Muscle of leg (tissue), 11 donors: ENCODE data around the gene PTCH2. TPM values are rescaled to one million over a fixed set of nuclear protein-coding genes. Genes with fewer than 3 reads are reported as not detected.

Experiments
- DNase-seq: peaks from one replicate; pipeline ENCODE4 v3.0.0; 2013
- H3K27ac ChIP-seq: one replicate; pipeline ENCODE4 v1.5.1; 2013; ENCODE audit warnings: mild to moderate bottlenecking, low read length, control low read depth
- H3K27me3 ChIP-seq: one replicate; pipeline ENCODE4 v1.6.1; 2013; ENCODE audit warnings: low read length; ENCODE audit not compliant: control insufficient read depth, insufficient read depth
- H3K36me3 ChIP-seq: one replicate; pipeline ENCODE4 v1.6.1; 2013; ENCODE audit warnings: low read length; ENCODE audit not compliant: control insufficient read depth, insufficient read depth
- H3K4me1 ChIP-seq: one replicate; pipeline ENCODE4 v1.6.1; 2013; ENCODE audit warnings: low read length; ENCODE audit not compliant: control insufficient read depth, insufficient read depth
- H3K4me3 ChIP-seq: one replicate; pipeline ENCODE4 v1.5.1; 2013; ENCODE audit warnings: low read length, control low read depth
- H3K9me3 ChIP-seq: replicated peaks from 2 replicates; pipeline ENCODE4 v1.6.1; 2013; ENCODE audit warnings: low read depth, low read length; ENCODE audit not compliant: control insufficient read depth
- WGBS: methylation state at CpG from one replicate; pipeline ENCODE4 v1.1.5; 2013; ENCODE audit warnings: missing lambda C conversion rate; ENCODE audit not compliant: insufficient coverage; 5-methylcytosine and 5-hydroxymethylcytosine counted together
- polyA plus RNA-seq, 8 donors: library from polyadenylated mRNA; unstranded; fragments of 120-200 nt; gene quantifications; one replicate each; pipeline versions ENCODE4 v1.2.1 to v1.2.3, GENCODE V29; 2013; ENCODE audit warnings: inconsistent platforms in 1 of 8, low replicate concordance in 1 of 8; ENCODE audit not compliant: insufficient read length in 8 of 8, insufficient read depth in 1 of 8
- total RNA-seq: library from RNA; stranded (reverse); fragments of 120-200 nt; gene quantifications from one replicate; pipeline ENCODE4 v1.2.4, GENCODE V29; 2013

Gene PTCH2
- total and polyA plus RNA-seq, 9 donors: 2.7 to 14.1 (median 8.9) TPM

DNA sequence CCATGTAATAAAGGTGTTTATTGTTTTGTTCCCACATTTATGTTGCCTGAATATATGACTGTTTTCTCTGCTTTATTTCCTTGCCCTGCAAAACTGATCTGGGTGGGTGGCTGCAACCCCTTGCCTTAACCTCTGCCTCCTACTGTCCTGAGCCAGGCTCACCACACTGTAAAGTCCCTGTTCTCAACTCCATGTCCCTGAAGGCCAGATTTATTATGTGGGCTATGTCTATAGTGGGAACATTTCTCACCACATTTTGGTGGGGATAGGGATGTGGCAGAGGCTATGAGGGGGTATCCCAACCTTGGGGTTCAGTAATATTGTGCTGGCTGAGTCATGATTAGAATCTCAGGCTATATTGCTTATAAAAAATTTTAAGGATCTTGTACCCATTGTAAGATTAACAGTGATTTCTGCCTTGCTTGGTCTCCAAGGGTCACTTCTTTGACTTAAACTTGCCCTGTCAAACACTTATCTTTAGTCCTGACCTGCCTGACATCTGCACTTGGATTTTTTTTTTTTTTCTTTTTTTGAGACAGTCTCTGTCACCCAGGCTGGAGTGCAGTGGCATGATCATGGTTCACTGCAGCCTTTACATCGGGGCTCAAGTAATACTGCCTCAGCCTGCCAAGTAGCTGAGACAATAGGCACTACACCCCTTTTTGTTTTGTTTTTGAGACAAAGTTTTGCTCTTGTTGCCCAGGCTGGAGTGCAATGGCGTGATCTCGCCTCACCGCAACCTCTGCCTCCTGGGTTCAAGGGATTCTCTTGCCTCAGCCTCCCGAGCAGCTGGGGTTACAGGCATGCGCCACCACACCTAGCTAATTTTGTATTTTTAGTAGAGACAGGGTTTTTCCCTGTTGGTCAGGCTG, 64.1 kb downstream of the PTCH2 start:
- Histone ChIP-seq H3K36me3 (peaks cover 59% of the 10 kb centered on the region), H3K4me1 (peaks cover 30% of the 10 kb centered on the region), H3K4me3 (no peak overlapping the region), H3K27me3 (no peaks in the 10 kb centered on the region), H3K9me3 (no peaks in the 10 kb centered on the region), H3K27ac (no peak overlapping the region)
- 90% methylated on average over 6 of the region's 6 CpGs for WGBS
- no peak for DNase-seq

DNA sequence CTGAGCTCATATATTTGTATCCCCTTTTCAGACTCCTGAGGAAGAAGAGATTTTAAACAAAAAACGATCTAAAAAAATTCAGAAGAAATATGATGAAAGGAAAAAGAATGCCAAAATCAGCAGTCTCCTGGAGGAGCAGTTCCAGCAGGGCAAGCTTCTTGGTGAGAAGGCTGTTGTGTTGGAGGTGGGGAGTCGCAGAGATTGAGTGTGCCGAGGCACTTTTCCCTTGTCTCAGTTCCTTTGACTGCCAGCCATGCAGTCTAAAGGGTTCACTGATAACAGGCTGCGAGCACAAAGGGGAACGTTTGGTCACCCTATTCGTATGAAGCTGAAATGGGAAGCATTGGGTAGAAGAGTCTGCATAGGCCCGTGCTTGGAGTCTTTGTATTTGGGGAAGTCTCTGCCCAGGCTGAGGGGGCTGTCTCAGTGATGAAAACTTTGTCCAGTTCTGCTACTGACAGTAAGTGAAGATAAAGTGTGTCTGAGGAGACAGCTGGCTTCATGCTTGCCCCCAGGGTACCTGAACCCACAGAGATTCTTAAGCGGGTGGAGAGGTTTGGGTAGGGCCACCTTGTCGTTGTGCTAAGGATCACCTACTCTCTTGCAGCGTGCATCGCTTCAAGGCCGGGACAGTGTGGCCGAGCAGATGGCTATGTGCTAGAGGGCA, 65.0 kb downstream of the PTCH2 start:
- 77% methylated on average over 10 of the region's 13 CpGs for WGBS
- Histone ChIP-seq H3K36me3 (peaks cover 59% of the 10 kb centered on the region), H3K4me3 (no peak overlapping the region), H3K9me3 (no peaks in the 10 kb centered on the region), H3K27ac (no peak overlapping the region), H3K4me1 (peaks cover 25% of the 10 kb centered on the region), H3K27me3 (no peaks in the 10 kb centered on the region)
- DNase-seq: no peak

DNA sequence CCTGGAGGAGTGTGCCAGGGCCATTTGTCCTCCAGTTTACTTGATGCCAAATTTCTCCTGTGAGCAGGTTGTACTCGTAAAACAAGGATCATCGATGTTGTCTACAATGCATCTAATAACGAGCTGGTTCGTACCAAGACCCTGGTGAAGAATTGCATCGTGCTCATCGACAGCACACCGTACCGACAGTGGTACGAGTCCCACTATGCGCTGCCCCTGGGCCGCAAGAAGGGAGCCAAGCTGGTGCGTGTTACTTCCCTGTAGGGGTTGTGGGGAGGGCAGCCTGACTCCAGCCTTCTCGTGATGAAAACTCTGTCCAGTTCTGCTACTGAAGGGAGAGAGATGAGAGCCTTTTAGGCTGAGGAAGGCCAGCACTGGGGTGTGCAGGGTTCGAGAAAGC, 65.5 kb downstream of the PTCH2 start:
- H3K9me3 ChIP-seq: no peaks in the 10 kb centered on the region
- no peaks in the 10 kb centered on the region for H3K27me3 ChIP-seq
- H3K27ac ChIP-seq: peak overlapping the region; percentile 7
- H3K4me3 ChIP-seq: no peak overlapping the region
- no peak for DNase-seq
- 87% methylated on average over 8 of the region's 14 CpGs for WGBS
- peaks cover 25% of the 10 kb centered on the region for H3K4me1 ChIP-seq
- peaks cover 59% of the 10 kb centered on the region for H3K36me3 ChIP-seq

DNA sequence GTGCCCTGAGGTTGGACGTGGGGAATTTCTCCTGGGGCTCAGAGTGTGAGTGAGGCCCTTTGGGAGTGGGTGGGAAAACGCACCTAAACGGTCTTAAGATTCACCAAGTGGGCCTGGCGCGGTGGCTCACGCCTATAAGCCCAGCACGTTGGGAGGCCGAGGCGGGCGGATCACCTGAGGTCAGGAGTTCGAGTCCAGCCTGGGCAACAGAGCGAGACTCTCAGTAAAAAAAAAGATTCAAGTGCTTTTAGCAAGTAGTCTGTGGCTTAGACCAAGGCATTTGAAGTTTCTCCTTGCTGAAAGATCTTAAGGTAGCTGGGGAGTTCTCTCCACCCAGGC, 66.4 kb downstream of the PTCH2 start:
- no peaks in the 10 kb centered on the region for H3K27me3 ChIP-seq
- peaks cover 55% of the 10 kb centered on the region for H3K36me3 ChIP-seq
- WGBS: 47% methylated on average over 11 of the region's 12 CpGs
- peaks cover 25% of the 10 kb centered on the region for H3K4me1 ChIP-seq
- DNase-seq: no peak
- peak overlapping the region; percentile 98 for H3K27ac ChIP-seq
- no peaks in the 10 kb centered on the region for H3K9me3 ChIP-seq
- H3K4me3 ChIP-seq: peak overlapping the region; percentile 86

DNA sequence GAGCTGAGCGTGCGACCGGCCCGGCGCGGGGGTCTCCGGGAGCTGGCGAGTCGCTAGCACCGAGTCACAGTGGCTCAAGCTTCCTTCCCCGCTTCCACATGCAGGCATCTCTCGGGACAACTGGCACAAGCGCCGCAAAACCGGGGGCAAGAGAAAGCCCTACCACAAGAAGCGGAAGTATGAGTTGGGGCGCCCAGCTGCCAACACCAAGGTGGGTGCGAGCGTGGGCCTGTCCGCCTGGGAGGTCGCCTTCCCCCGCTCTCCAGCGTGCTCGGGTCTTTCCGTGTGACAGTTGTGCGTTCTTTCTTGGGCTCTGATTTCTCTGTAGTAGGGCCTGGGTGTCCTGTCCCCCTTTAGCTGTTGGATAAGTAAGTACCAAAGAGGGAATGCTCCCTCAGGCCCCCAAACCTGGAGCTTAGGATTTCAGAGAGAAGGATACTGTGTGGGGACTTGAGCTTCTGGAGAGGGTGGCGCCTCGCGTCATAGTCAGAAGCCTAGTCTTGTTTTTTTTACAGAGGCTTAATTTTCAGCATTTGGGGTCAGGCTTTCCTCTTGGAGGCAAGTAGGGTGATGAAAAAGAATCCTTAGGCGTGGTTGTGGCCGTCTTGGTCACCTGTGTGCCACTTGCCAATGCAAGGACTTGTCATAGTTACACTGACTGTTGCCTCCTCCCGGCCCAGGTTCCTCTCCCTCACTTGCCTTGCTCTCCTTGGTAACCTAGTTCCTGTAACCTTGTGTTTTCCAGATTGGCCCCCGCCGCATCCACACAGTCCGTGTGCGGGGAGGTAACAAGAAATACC, 66.9 kb downstream of the PTCH2 start:
- no peaks in the 10 kb centered on the region for H3K27me3 ChIP-seq
- peak overlapping the region; percentile 86 for H3K4me3 ChIP-seq
- peaks cover 25% of the 10 kb centered on the region for H3K4me1 ChIP-seq
- peaks cover 50% of the 10 kb centered on the region for H3K36me3 ChIP-seq
- no peaks in the 10 kb centered on the region for H3K9me3 ChIP-seq
- 5% methylated on average over 24 of the region's 36 CpGs for WGBS
- peak overlapping the region; percentile 98 for H3K27ac ChIP-seq
- no peak for DNase-seq

DNA sequence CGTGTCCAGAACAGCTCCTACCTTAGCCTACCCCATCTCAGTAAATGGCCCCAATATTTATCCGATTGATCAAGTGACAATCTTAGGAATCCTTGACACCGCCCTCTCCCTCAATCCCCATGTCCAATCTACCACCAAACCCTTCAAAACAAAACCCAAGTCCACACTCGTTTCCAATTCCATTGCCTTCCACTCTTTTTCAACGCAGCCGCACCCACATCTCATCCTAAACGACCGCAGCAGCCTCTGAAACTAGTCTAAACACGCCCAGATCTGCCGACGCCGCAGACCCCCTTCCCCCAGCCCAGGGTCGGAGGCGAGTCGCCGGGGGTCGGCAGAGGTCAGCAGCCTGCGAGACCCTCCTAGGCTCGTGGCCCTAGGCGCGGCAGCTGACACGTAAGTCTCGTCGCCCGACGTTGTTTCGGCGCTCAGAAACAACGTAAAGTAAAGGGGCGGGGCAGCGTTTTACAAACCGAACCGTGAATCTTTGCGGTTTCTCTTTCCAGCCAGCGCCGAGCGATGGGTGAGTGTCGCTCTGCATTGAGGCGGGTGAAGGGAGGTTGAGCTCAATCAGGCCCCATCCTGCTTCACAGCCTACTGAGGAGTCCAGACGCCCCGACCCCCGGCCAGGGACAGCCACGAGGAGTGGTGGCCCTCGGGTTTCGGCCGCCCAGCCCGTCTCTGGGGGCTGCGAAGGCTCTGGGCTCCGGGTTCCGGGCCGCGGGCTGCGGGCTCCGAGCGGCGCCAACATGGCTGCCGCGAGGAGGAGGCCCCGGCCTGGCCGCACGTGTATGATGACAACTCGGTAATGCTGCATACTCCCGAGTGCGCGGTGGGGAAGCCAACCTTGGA, 67.7 kb downstream of the PTCH2 start, which contains the start of gene RPS8:
TSS of gene RPS8 (plus strand) at position 463 of the 852 bp plus-strand sequence. CDS start at position 520, 57 bp downstream.
- under 1% methylated on average over 60 of the region's 65 CpGs for WGBS
- Histone ChIP-seq H3K4me1 (peaks cover 25% of the 10 kb centered on the region), H3K27me3 (no peaks in the 10 kb centered on the region), H3K27ac (peak within 1 kb of the TSS; percentile 98), H3K4me3 (peak within 1 kb of the TSS; percentile 86), H3K36me3 (peaks cover 41% of the 10 kb centered on the region), H3K9me3 (no peaks in the 10 kb centered on the region)
- peak; percentile 99 for DNase-seq

Other genes with a start within 250 kb of the PTCH2 start
- 3.5 TPM for gene TMEM53, start 168.8 kb downstream of the PTCH2 start, total RNA-seq
- gene TMEM53, start 168.8 kb downstream of the PTCH2 start, polyA plus RNA-seq: 1 to 10 TPM; 5.4 to 7.8 (median 6.4) TPM
- 1.6 TPM for gene ARMH1, start 168.5 kb downstream of the PTCH2 start, total RNA-seq
- 1 to 10 TPM; 1.3 to 2.6 (median 1.8) TPM for gene ARMH1, start 168.5 kb downstream of the PTCH2 start, polyA plus RNA-seq
- gene RNU5D-1, start 112.1 kb downstream of the PTCH2 start, total RNA-seq: not detected
- 1 to 10 TPM in 1 of 8 donors, not detected in 7; 1.5 TPM for gene RNU5D-1, start 112.1 kb downstream of the PTCH2 start, polyA plus RNA-seq
- gene KIF2C, start 103.4 kb downstream of the PTCH2 start, total RNA-seq: 9.2 TPM
- gene KIF2C, start 103.4 kb downstream of the PTCH2 start, polyA plus RNA-seq: 10 to 100 TPM in 7 of 8 donors, 1 to 10 TPM in 1; 9.7 to 18.2 (median 14.2) TPM
- 4,408 TPM for gene RPS8, start 67.7 kb downstream of the PTCH2 start, total RNA-seq
- gene RPS8, start 67.7 kb downstream of the PTCH2 start, polyA plus RNA-seq: 1,000 to 10,000 TPM; 2,811 to 3,640 (median 3,091) TPM
- 0.18 TPM for gene BEST4, start 55.1 kb downstream of the PTCH2 start, total RNA-seq
- 1 to 10 TPM in 1 of 8 donors, under 1 TPM in 7; 0.30 to 1.4 (median 0.36) TPM for gene BEST4, start 55.1 kb downstream of the PTCH2 start, polyA plus RNA-seq
- 8.3 TPM for gene PLK3, start 42.9 kb downstream of the PTCH2 start, total RNA-seq
- 10 to 100 TPM; 11.3 to 20.8 (median 13.9) TPM for gene PLK3, start 42.9 kb downstream of the PTCH2 start, polyA plus RNA-seq
- gene DYNLT4, start 35.9 kb downstream of the PTCH2 start, total RNA-seq: 0.40 TPM
- gene DYNLT4, start 35.9 kb downstream of the PTCH2 start, polyA plus RNA-seq: under 1 TPM in 7 of 8 donors, not detected in 1; 0.14 to 0.58 (median 0.28) TPM
- 2.9 TPM for gene BTBD19, start 34.7 kb downstream of the PTCH2 start, total RNA-seq
- 1 to 10 TPM; 4.3 to 9.5 (median 8.2) TPM for gene BTBD19, start 34.7 kb downstream of the PTCH2 start, polyA plus RNA-seq
- gene EIF2B3, start 143.3 kb upstream of the PTCH2 start, total RNA-seq: 36.5 TPM
- 10 to 100 TPM; 26.6 to 33.9 (median 28.3) TPM for gene EIF2B3, start 143.3 kb upstream of the PTCH2 start, polyA plus RNA-seq
- 13.2 TPM for gene HECTD3, start 168.1 kb upstream of the PTCH2 start, total RNA-seq
- 10 to 100 TPM; 26.3 to 33.3 (median 31.5) TPM for gene HECTD3, start 168.1 kb upstream of the PTCH2 start, polyA plus RNA-seq
- 96.8 TPM for gene UROD, start 169.0 kb upstream of the PTCH2 start, total RNA-seq
- 10 to 100 TPM; 79.9 to 94.0 (median 87.4) TPM for gene UROD, start 169.0 kb upstream of the PTCH2 start, polyA plus RNA-seq